GM23248 (cell line): ENCODE results near the gene EYA4.

Experiments used
- EZH2 ChIP-seq: fragments of 200-600 bp; sonication (generic); IDR thresholded peaks from 2 replicates; pipeline ENCODE4 v1.6.1; 2018; ENCODE audit warnings: antibody characterized with exemption, mild to moderate bottlenecking; ENCODE audit not compliant: insufficient read depth, poor library complexity, severe bottlenecking
- EZH2phosphoT487 ChIP-seq: fragments of 200-600 bp; sonication (generic); IDR thresholded peaks from 2 replicates; pipeline ENCODE4 v1.6.1; 2018; ENCODE audit warnings: antibody characterized with exemption, moderate library complexity, mild to moderate bottlenecking, low read depth; ENCODE audit not compliant: insufficient read depth

DNA sequence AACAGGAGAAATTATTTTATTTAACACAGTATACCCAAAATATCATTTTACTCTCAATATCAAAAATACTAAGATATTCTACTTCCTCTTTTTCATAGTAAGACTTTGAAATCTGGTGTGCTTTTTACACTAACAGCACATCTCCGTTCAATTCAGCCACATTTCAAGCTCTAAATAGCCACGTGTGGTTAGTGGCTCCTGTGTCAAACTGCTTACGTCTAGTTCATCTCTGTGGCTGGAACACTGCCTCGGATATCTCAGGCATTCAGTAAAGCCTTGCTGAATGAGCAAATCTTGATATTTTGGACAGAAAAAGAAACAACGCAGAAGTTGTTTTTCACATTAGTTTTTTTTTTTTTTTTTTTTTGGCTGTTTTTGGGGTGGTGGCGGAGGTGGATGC lies 136.1 kb downstream of the EYA4 start:
- TF ChIP-seq EZH2 (no peak), EZH2phosphoT487 (no peak)
